Measurements from ENCODE around the gene TBC1D16.

TBC1D16 gene

GRCh38 chr17:79930877-79931816 is 104.5 kb downstream of the TBC1D16 start:
- DNase-seq (ENCODE audit: insufficient read length, low spot score) (no peak), FAIRE-seq (no peak)

GRCh38 chr17:79930062-79930876 is 105.4 kb downstream of the TBC1D16 start:
- FAIRE-seq: no peak

GRCh38 chr17:79929257-79930061 is 106.2 kb downstream of the TBC1D16 start:
- DNase-seq (ENCODE audit: insufficient read length, low spot score) (no peak), FAIRE-seq (no peak)

More at GRCh38 chr17:79930062-79930876, 105.4 kb downstream of the TBC1D16 start:
- DNase-seq (ENCODE audit: insufficient read length, low spot score): no peak

GRCh38 chr17:79928502-79929256 is 107.0 kb downstream of the TBC1D16 start:
- DNase-seq (ENCODE audit: insufficient read length, low spot score) (no peak), FAIRE-seq (no peak)

- no peak for FAIRE-seq
- no peak for DNase-seq (ENCODE audit: insufficient read length, low spot score)
These were observed 107.8 kb downstream of the TBC1D16 start for GRCh38 chr17:79927688-79928501.

- FAIRE-seq: no peak
These were observed 108.5 kb downstream of the TBC1D16 start for GRCh38 chr17:79927136-79927661.

GRCh38 chr17:79926605-79927135 is 109.0 kb downstream of the TBC1D16 start:
- DNase-seq (ENCODE audit: insufficient read length, low spot score) (no peak), FAIRE-seq (no peak)

More at GRCh38 chr17:79927136-79927661, 108.5 kb downstream of the TBC1D16 start:
- DNase-seq (ENCODE audit: insufficient read length, low spot score): no peak

- DNase-seq (ENCODE audit: insufficient read length, low spot score) (no peak), FAIRE-seq (no peak)
These were observed 109.5 kb downstream of the TBC1D16 start for GRCh38 chr17:79926142-79926604.

GRCh38 chr17:79925242-79925957 is 110.3 kb downstream of the TBC1D16 start:
- FAIRE-seq: no peak
- DNase-seq (ENCODE audit: insufficient read length, low spot score): no peak

- FAIRE-seq (no peak), DNase-seq (ENCODE audit: insufficient read length, low spot score) (no peak)
These were observed 111.1 kb downstream of the TBC1D16 start for GRCh38 chr17:79924639-79924976.

- FAIRE-seq (no peak), DNase-seq (ENCODE audit: insufficient read length, low spot score) (peak; percentile 38)
These were observed 111.6 kb downstream of the TBC1D16 start for GRCh38 chr17:79923974-79924638.

- FAIRE-seq: no peak
These were observed 112.9 kb downstream of the TBC1D16 start for GRCh38 chr17:79922798-79923197.

GRCh38 chr17:79922116-79922601 is 113.5 kb downstream of the TBC1D16 start:
- DNase-seq (ENCODE audit: insufficient read length, low spot score) (no peak), FAIRE-seq (no peak)

More at GRCh38 chr17:79922798-79923197, 112.9 kb downstream of the TBC1D16 start:
- no peak for DNase-seq (ENCODE audit: insufficient read length, low spot score)

- no peak for FAIRE-seq
- no peak for DNase-seq (ENCODE audit: insufficient read length, low spot score)
These were observed 114.1 kb downstream of the TBC1D16 start for GRCh38 chr17:79921411-79922115.

- DNase-seq (ENCODE audit: insufficient read length, low spot score) (no peak), FAIRE-seq (no peak)
These were observed 114.8 kb downstream of the TBC1D16 start for GRCh38 chr17:79920751-79921410.

Data from HTR-8/SVneo (cell line).